Measurements from ENCODE around the gene KPNB1. TPM values are rescaled to one million over a fixed set of nuclear protein-coding genes. Genes with fewer than 3 reads are reported as not detected.

KPNB1 gene
- total RNA-seq, 2 experiments from 2014 or later, result 232 to 453 TPM

DNA sequence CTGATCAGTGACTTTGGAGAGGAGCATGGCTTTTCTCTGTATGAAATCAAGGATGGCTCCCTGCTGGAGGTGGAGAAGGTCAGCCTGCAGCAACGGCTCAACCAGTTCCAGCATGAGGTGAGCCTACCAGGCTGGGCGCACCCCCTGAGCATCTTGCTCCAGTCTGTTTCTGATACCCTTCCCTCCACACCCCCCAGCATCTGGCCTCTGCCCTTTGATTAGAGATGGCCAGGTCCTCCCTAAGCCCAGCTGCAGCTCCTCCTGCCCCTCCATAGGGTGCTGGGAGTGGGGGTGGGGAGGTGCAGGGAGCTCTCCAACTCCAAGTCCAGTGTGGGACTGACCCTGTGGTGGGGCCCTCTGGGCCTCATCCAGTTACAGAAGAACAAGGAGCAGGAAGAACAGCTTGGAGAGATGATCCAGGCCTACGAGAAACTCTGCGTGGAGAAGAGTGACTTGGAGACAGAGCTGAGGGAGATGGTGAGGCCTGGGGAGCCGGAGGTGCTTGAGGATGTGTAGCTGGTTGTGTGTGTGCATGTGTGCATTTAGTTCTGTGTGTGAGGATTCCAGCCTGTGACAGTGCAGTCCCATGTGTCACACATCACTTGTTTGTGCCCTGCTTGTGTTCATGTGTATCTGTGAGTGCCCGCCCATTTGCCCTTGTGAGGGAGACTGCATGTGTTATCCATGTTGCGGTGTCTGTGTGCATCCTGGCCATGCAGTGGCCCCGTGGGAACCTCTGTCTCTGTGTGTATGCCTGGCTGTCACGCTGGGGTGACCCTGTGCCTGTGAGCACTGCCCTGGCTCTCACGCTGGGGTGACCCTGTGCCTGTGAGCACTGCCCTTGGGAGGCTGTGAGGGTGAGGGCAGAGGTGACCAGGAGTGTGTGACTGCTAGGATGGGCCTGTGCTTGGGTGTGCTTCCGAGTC lies 47.3 kb downstream of the KPNB1 start:
- no peak overlapping the region for H3K4me2 ChIP-seq (ENCODE audit: low read length)
- CTCF ChIA-PET (ENCODE audit: unreplicated experiment), result no interaction called here
- H3K36me3 ChIP-seq (ENCODE audit: insufficient read depth, low read length), result 0 out of 2 replicates have a peak, but pooled peaks cover 7% of the 10 kb centered on the region
- H4K20me1 ChIP-seq (ENCODE audit: insufficient read depth, low read length), result no peaks in the 10 kb centered on the region
- intact Hi-C loops (cut with micrococcal nuclease; ENCODE audit: unreplicated experiment), result no loop called here
- POLR2A ChIA-PET, result no interaction called here
- no peaks in the 10 kb centered on the region for H3K9me3 ChIP-seq (ENCODE audit: low read length)
- no peak for DNase-seq (ENCODE audit: low spot score)
- TF ChIP-seq EZH2phosphoT487 (IDR thresholded peaks at IDR 0.05; ENCODE audit: borderline replicate concordance, low read depth, low read length), result no peak
- TF ChIP-seq, protein P1, sequence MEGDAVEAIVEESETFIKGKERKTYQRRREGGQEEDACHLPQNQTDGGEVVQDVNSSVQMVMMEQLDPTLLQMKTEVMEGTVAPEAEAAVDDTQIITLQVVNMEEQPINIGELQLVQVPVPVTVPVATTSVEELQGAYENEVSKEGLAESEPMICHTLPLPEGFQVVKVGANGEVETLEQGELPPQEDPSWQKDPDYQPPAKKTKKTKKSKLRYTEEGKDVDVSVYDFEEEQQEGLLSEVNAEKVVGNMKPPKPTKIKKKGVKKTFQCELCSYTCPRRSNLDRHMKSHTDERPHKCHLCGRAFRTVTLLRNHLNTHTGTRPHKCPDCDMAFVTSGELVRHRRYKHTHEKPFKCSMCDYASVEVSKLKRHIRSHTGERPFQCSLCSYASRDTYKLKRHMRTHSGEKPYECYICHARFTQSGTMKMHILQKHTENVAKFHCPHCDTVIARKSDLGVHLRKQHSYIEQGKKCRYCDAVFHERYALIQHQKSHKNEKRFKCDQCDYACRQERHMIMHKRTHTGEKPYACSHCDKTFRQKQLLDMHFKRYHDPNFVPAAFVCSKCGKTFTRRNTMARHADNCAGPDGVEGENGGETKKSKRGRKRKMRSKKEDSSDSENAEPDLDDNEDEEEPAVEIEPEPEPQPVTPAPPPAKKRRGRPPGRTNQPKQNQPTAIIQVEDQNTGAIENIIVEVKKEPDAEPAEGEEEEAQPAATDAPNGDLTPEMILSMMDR (conservative IDR thresholded peaks at IDR 0.05; ENCODE audit: low read length), result no peak
- H3K27ac ChIP-seq (ENCODE audit: low read depth, low read length, poor library complexity, severe bottlenecking), result no peak overlapping the region
- no peak overlapping the region for H2AFZ ChIP-seq (ENCODE audit: low read length)
- no peak overlapping the region for H3K4me3 ChIP-seq (ENCODE audit: low read depth, low read length, poor library complexity, severe bottlenecking)
- H3K9me2 ChIP-seq (ENCODE audit: insufficient read depth, low read length), result no peaks in the 10 kb centered on the region
- H3K79me2 ChIP-seq (ENCODE audit: insufficient read depth, low read depth, low read length), result peaks cover 5% of the 10 kb centered on the region; the same call in 1 of the 2 replicates
- peaks cover 26% of the 10 kb centered on the region for H3K4me1 ChIP-seq (ENCODE audit: insufficient read depth, low read length, poor library complexity, severe bottlenecking)
- BruUV-seq (replicated peaks), result no TSS peak

DNA sequence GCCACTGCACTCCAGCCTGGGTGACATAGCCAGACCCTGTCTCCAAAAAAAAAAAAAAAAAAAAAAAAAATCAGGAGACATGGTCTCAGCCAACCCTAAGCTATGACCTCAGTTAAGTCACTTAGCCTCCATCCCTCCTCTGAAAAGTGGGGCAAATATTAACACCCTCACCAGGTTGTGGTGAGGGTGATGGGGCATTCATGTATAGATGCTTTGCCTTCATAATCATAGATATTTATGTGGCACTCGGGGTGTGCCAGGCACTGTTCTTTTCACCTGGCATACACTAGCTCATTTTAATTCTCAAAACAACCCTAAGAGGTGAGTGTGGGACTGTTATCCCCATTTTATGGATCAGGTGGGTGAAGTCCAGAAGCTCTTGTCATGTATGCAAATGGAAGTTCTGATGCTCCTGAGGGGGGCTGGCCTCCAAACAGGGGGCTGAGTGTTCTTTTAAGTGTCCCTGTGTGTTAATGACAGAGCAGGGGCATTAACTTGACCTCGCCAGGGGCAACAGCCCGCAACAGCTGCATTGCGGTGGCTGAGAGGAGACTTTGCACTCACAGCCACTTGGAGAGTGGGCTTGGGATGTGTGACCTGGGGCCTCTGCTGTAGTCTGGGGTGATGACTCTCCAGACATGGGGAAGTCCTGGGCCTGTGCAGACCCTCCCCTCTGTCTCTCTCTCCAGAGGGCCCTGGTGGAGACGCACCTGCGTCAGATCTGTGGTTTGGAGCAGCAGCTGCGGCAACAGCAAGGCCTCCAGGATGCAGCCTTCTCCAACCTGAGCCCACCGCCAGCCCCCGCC lies 48.4 kb downstream of the KPNB1 start:
- TF ChIP-seq, protein P1 (conservative IDR thresholded peaks at IDR 0.05; ENCODE audit: low read length), result no peak
- no peak for TF ChIP-seq EZH2phosphoT487 (IDR thresholded peaks at IDR 0.05; ENCODE audit: borderline replicate concordance, low read depth, low read length)
- Histone ChIP-seq H3K27ac (ENCODE audit: low read depth, low read length, poor library complexity, severe bottlenecking) (no peak overlapping the region), H4K20me1 (ENCODE audit: insufficient read depth, low read length) (no peaks in the 10 kb centered on the region), H3K9me3 (ENCODE audit: low read length) (no peaks in the 10 kb centered on the region), H2AFZ (ENCODE audit: low read length) (no peak overlapping the region), H3K9me2 (ENCODE audit: insufficient read depth, low read length) (no peaks in the 10 kb centered on the region), H3K4me2 (ENCODE audit: low read length) (no peak overlapping the region), H3K4me3 (ENCODE audit: low read depth, low read length, poor library complexity, severe bottlenecking) (no peak overlapping the region), H3K79me2 (ENCODE audit: insufficient read depth, low read depth, low read length) (peaks cover 4% of the 10 kb centered on the region; the same call in 1 of the 2 replicates), H3K36me3 (ENCODE audit: insufficient read depth, low read length) (0 out of 2 replicates have a peak, but pooled peaks cover 7% of the 10 kb centered on the region), H3K4me1 (ENCODE audit: insufficient read depth, low read length, poor library complexity, severe bottlenecking) (peaks cover 20% of the 10 kb centered on the region)
- intact Hi-C loops (cut with micrococcal nuclease; ENCODE audit: unreplicated experiment), result no loop called here
- no TSS peak for BruUV-seq (replicated peaks)
- POLR2A ChIA-PET, result no interaction called here
- no peak for DNase-seq (ENCODE audit: low spot score)
- CTCF ChIA-PET (ENCODE audit: unreplicated experiment), result no interaction called here
